Erythroblast (primary cell): ENCODE results near the gene PHLDB1.

Source experiments
- GATA1 ChIP-seq: IDR thresholded peaks from 2 replicates; pipeline ENCODE4 v1.6.1; 2011; ENCODE audit warnings: low read depth, mild to moderate bottlenecking, control low read depth, low read length, moderate library complexity
- POLR2A ChIP-seq: IDR thresholded peaks from 2 replicates; pipeline ENCODE4 v1.6.1; 2011; ENCODE audit warnings: mild to moderate bottlenecking, low read length

GRCh38 chr11:118635642-118636041, 28.2 kb downstream of the PHLDB1 start:
- TF ChIP-seq POLR2A (no peak), GATA1 (no peak)
